ENCODE data around the gene AASS. TPM values are rescaled to one million over a fixed set of nuclear protein-coding genes. Genes with fewer than 3 reads are reported as not detected.

AASS gene
- total RNA-seq, 1 donor from 2014 or later: 1.0 TPM

DNA sequence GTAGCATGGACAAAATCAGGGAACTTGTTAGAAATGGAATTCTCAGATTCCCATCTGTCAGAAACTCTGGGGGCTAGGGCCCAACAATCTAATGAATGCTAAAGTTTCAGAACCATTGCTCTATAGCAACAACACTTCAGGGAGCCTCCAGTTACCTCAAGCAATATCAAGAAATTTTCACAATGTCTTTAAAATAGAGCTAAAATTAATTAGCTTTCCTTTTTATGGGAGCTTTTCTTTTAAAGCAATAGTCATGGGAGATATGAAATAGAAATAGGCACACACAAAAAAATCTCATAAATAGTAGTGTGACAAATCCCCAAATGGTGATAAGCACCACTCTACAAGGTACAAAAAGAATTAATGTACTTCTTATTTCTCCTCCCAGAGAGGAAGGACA is 80.9 kb downstream of the AASS start:
- Mint-ChIP-seq H3K4me3 (no peak overlapping the region), H3K36me3 (ENCODE audit: low read depth) (no peaks in the 10 kb centered on the region), H3K27me3 (ENCODE audit: insufficient read depth) (no peaks in the 10 kb centered on the region), H3K4me1 (ENCODE audit: low read depth) (no peaks in the 10 kb centered on the region), H3K27ac (no peak overlapping the region), H3K9me3 (no peaks in the 10 kb centered on the region)
- intact Hi-C loops (cut with micrococcal nuclease): no loop called here
- DNase-seq (ENCODE audit: low spot score): no peak

GRCh38 chr7:122059542-122059941 is 84.5 kb downstream of the AASS start:
- intact Hi-C loops (cut with micrococcal nuclease): no loop called here
- Mint-ChIP-seq H3K4me1 (ENCODE audit: low read depth) (no peaks in the 10 kb centered on the region), H3K4me3 (no peak overlapping the region), H3K36me3 (ENCODE audit: low read depth) (no peaks in the 10 kb centered on the region), H3K27ac (no peak overlapping the region), H3K9me3 (no peaks in the 10 kb centered on the region), H3K27me3 (ENCODE audit: insufficient read depth) (no peaks in the 10 kb centered on the region)
- no peak for DNase-seq (ENCODE audit: low spot score)

GRCh38 chr7:122056977-122057376 is 87.1 kb downstream of the AASS start:
- Mint-ChIP-seq H3K36me3 (ENCODE audit: low read depth) (no peaks in the 10 kb centered on the region), H3K27me3 (ENCODE audit: insufficient read depth) (no peaks in the 10 kb centered on the region), H3K4me3 (no peak overlapping the region), H3K27ac (no peak overlapping the region), H3K9me3 (no peaks in the 10 kb centered on the region), H3K4me1 (ENCODE audit: low read depth) (no peaks in the 10 kb centered on the region)
- DNase-seq (ENCODE audit: low spot score): no peak
- intact Hi-C loops (cut with micrococcal nuclease): no loop called here

GRCh38 chr7:122055073-122055472 is 89.0 kb downstream of the AASS start:
- Mint-ChIP-seq H3K36me3 (ENCODE audit: low read depth) (no peaks in the 10 kb centered on the region), H3K9me3 (no peaks in the 10 kb centered on the region), H3K4me3 (no peak overlapping the region), H3K27me3 (ENCODE audit: insufficient read depth) (no peaks in the 10 kb centered on the region), H3K4me1 (ENCODE audit: low read depth) (no peaks in the 10 kb centered on the region), H3K27ac (no peak overlapping the region)
- intact Hi-C loops (cut with micrococcal nuclease): no loop called here
- no peak for DNase-seq (ENCODE audit: low spot score)

- H3K27ac Mint-ChIP-seq: no peak overlapping the region
- no peak for DNase-seq (ENCODE audit: low spot score)
Measured at GRCh38 chr7:122054393-122054792, 89.7 kb downstream of the AASS start.

DNA sequence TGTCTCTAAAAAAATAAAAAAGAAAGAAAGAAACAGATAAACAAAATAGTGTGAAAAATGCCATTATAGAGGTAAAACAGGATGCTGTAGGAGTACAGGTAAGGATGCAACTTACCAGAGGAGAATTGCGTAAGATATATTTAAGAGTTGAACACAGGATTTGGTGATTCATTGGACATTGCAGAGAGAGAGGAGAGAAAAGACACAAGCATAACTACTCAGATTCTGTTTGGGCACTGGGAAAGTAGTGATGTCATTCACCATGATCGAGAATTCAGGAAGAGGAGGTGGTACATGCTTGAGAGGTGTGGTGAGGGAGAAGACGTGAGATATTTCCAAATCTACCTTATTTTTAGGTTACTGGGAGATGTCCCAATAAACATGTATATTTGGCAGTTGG is 97.6 kb downstream of the AASS start:
- no peak overlapping the region for H3K27ac Mint-ChIP-seq
- no peak overlapping the region for H3K4me3 Mint-ChIP-seq
- peaks cover 2% of the 10 kb centered on the region for H3K27me3 Mint-ChIP-seq (ENCODE audit: insufficient read depth)
- no peaks in the 10 kb centered on the region for H3K9me3 Mint-ChIP-seq
- H3K4me1 Mint-ChIP-seq (ENCODE audit: low read depth): no peaks in the 10 kb centered on the region
- intact Hi-C loops (cut with micrococcal nuclease): no loop called here
- H3K36me3 Mint-ChIP-seq (ENCODE audit: low read depth): no peaks in the 10 kb centered on the region
- no peak for DNase-seq (ENCODE audit: low spot score)

More at GRCh38 chr7:122054393-122054792, 89.7 kb downstream of the AASS start:
- no peaks in the 10 kb centered on the region for H3K27me3 Mint-ChIP-seq (ENCODE audit: insufficient read depth)
- intact Hi-C loops (cut with micrococcal nuclease): no loop called here
- no peaks in the 10 kb centered on the region for H3K4me1 Mint-ChIP-seq (ENCODE audit: low read depth)
- no peak overlapping the region for H3K4me3 Mint-ChIP-seq
- H3K9me3 Mint-ChIP-seq: no peaks in the 10 kb centered on the region
- no peaks in the 10 kb centered on the region for H3K36me3 Mint-ChIP-seq (ENCODE audit: low read depth)

DNA sequence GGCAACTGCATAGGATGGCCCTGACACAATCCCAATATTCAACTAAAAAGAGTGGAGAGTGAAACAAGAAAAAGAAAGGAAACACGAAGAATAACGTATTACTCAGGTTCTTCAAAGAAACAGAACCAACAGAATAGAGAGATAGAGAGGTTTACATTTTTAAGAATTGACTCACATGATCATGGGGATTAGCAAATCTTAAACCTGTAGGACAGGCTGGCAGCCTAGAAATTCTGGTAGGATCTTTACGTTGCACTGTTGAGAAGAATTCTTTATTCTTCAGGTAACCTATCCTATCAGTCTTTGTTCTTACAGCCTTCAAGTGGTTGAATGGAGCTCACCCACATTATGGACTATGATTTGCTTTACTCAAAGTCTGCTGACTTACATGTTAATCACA is 103.9 kb downstream of the AASS start:
- H3K9me3 Mint-ChIP-seq: no peaks in the 10 kb centered on the region
- no peaks in the 10 kb centered on the region for H3K4me1 Mint-ChIP-seq (ENCODE audit: low read depth)
- no peak overlapping the region for H3K4me3 Mint-ChIP-seq
- no peak for DNase-seq (ENCODE audit: low spot score)
- H3K27me3 Mint-ChIP-seq (ENCODE audit: insufficient read depth): no peaks in the 10 kb centered on the region
- intact Hi-C loops (cut with micrococcal nuclease): no loop called here
- H3K27ac Mint-ChIP-seq: no peak overlapping the region
- no peaks in the 10 kb centered on the region for H3K36me3 Mint-ChIP-seq (ENCODE audit: low read depth)

GRCh38 chr7:122038904-122039303 is 105.1 kb downstream of the AASS start:
- no peaks in the 10 kb centered on the region for H3K36me3 Mint-ChIP-seq (ENCODE audit: low read depth)
- intact Hi-C loops (cut with micrococcal nuclease): no loop called here
- no peaks in the 10 kb centered on the region for H3K27me3 Mint-ChIP-seq (ENCODE audit: insufficient read depth)
- no peak overlapping the region for H3K27ac Mint-ChIP-seq
- H3K4me3 Mint-ChIP-seq: no peak overlapping the region
- DNase-seq (ENCODE audit: low spot score): no peak
- no peaks in the 10 kb centered on the region for H3K4me1 Mint-ChIP-seq (ENCODE audit: low read depth)
- H3K9me3 Mint-ChIP-seq: no peaks in the 10 kb centered on the region

DNA sequence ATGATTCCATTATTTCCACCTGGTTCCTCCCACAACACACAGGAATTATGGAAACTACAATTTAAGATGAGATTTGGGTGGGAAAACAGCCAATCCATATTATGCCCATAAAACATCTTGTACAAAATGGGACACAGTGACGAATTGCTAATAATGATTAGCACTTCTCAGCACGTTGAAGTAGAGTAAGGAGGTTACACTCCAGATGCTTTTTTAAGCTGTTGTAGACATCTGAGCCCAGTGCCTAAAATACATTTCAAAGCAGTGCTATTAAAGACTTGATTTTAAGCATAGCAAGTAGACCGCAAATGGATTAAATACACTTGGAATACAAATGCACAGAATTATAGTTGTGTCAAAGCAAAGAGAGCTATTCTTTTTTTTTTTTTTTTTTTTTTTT is 105.9 kb downstream of the AASS start:
- H3K9me3 Mint-ChIP-seq: no peaks in the 10 kb centered on the region
- no peak overlapping the region for H3K27ac Mint-ChIP-seq
- H3K36me3 Mint-ChIP-seq (ENCODE audit: low read depth): no peaks in the 10 kb centered on the region
- no peaks in the 10 kb centered on the region for H3K27me3 Mint-ChIP-seq (ENCODE audit: insufficient read depth)
- no peaks in the 10 kb centered on the region for H3K4me1 Mint-ChIP-seq (ENCODE audit: low read depth)
- no peak for DNase-seq (ENCODE audit: low spot score)
- no peak overlapping the region for H3K4me3 Mint-ChIP-seq
- intact Hi-C loops (cut with micrococcal nuclease): no loop called here

- DNase-seq (ENCODE audit: low spot score): no peak
- H3K9me3 Mint-ChIP-seq: no peaks in the 10 kb centered on the region
- no peaks in the 10 kb centered on the region for H3K4me1 Mint-ChIP-seq (ENCODE audit: low read depth)
- no peaks in the 10 kb centered on the region for H3K36me3 Mint-ChIP-seq (ENCODE audit: low read depth)
- intact Hi-C loops (cut with micrococcal nuclease): no loop called here
- no peaks in the 10 kb centered on the region for H3K27me3 Mint-ChIP-seq (ENCODE audit: insufficient read depth)
- no peak overlapping the region for H3K27ac Mint-ChIP-seq
- no peak overlapping the region for H3K4me3 Mint-ChIP-seq
Measured at GRCh38 chr7:122035876-122036275, 108.2 kb downstream of the AASS start.

DNA sequence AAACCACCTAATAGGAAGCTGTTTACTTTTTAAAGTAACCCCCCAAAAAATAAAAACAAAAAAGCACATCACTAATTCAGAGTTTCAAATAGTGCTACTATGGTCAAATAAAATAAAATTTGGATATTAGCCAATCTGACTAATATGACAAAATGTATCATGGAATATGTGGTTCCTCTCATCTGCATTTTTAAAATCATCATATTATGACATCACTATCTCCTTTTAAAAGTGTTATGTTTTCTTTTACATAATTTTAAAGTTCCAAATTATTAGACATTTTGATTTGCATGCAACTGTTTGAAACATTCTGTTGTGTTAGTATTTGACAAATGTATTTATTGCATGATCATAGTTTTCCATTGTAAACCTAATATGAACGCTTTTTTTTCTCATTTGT is 110.4 kb downstream of the AASS start:
- intact Hi-C loops (cut with micrococcal nuclease): no loop called here
- Mint-ChIP-seq H3K36me3 (ENCODE audit: low read depth) (no peaks in the 10 kb centered on the region), H3K27ac (no peak overlapping the region), H3K4me1 (ENCODE audit: low read depth) (no peaks in the 10 kb centered on the region), H3K27me3 (ENCODE audit: insufficient read depth) (no peaks in the 10 kb centered on the region), H3K4me3 (no peak overlapping the region), H3K9me3 (no peaks in the 10 kb centered on the region)
- no peak for DNase-seq (ENCODE audit: low spot score)

- intact Hi-C loops (cut with micrococcal nuclease): no loop called here
- Mint-ChIP-seq H3K36me3 (ENCODE audit: low read depth) (no peaks in the 10 kb centered on the region), H3K4me1 (ENCODE audit: low read depth) (no peaks in the 10 kb centered on the region), H3K9me3 (no peaks in the 10 kb centered on the region), H3K27ac (no peak overlapping the region), H3K27me3 (ENCODE audit: insufficient read depth) (no peaks in the 10 kb centered on the region), H3K4me3 (no peak overlapping the region)
- no peak for DNase-seq (ENCODE audit: low spot score)
Measured at GRCh38 chr7:122027058-122027457, 117.0 kb downstream of the AASS start.

Measured in activated T-helper 1 cell treated with anti-CD3 and anti-CD28 coated beads, Interleukin-12 subunit alpha, Interleukin-12 subunit beta, Interleukin-2, Interleukin-4 antibody, amounts not matched to agents 30 ng/mL and 10 ng/mL and 1 ng/mL, durations not matched to agents 14 hours and 24 hours and 36 hours (primary cell).